Endometrial microvascular endothelial cells (primary cell): ENCODE measurements around the gene ARPC2. TPM values are rescaled to one million over a fixed set of nuclear protein-coding genes. Genes with fewer than 3 reads are reported as not detected.

Source experiments
- in situ Hi-C: cut with HindIII; loops from 2 replicates; pipeline ENCODE4 v1.10.0; 2017; ENCODE audit warnings: low sequenced_read_pairs, low pct_unique_long_range_greater_than_20kb; ENCODE audit errors: inconsistent ontology term
- total RNA-seq: library from RNA; depleted of rRNA; stranded (reverse); fragments of >200 nt; gene quantifications from one replicate; pipeline ENCODE4 v1.2.3, GENCODE V29; 2015; ENCODE audit errors: inconsistent ontology term

ARPC2 gene
- total RNA-seq, 1 donor from 2014 or later, result 558 TPM

- in situ Hi-C loops, result no loop called here
These were observed 7.9 kb upstream of the ARPC2 start for GRCh38 chr2:218209078-218209477.

DNA sequence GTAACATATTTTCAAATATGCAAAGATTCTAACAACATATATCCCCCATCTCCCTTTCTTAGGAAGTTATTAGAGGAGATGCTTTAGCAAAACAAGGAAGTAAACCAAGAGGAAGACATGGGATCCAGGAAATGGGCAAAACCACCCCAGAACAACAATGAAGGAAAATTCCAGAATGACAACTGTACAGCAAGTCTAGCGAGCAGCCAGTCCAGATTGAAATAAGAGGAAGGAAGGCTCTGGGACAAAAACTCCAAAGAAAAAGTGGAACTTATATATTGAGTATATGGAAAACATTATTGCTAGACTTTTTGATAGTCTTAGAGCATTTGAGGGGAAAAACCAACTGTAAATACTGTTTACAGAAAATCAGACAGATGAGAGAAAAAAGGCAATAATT is 2.9 kb upstream of the ARPC2 start:
- in situ Hi-C loops, result no loop called here

GRCh38 chr2:218216336-218216673 is 684 bp upstream of the ARPC2 start:
- in situ Hi-C loops, result no loop called here

- in situ Hi-C loops, result no loop called here
These were observed 625 bp downstream of the ARPC2 start for GRCh38 chr2:218217360-218218267.

GRCh38 chr2:218218268-218219185 is 1.5 kb downstream of the ARPC2 start:
- in situ Hi-C loops, result no loop called here

DNA sequence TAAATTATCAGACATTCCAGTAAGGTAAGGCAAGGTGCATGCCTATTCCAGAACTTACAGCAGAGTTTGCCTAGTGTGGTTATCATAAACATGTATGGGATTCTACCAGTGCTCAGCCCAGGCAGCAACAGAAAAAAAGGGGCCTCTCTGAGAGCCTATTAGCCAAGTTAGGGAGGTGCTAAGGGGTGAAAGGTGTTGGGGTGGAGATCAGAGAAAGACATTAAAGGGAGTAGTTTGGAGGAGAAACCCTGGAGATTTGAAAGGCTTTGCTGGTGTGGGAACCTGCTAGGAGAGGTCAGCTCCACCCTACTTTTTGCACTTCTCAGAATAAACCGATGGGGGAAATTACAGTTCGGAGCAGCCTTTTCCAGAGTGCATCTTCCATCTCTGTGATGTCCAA is 2.9 kb downstream of the ARPC2 start:
- in situ Hi-C loops, result no loop called here

- in situ Hi-C loops, result no loop called here
These were observed 4.0 kb downstream of the ARPC2 start for GRCh38 chr2:218221000-218221399.

DNA sequence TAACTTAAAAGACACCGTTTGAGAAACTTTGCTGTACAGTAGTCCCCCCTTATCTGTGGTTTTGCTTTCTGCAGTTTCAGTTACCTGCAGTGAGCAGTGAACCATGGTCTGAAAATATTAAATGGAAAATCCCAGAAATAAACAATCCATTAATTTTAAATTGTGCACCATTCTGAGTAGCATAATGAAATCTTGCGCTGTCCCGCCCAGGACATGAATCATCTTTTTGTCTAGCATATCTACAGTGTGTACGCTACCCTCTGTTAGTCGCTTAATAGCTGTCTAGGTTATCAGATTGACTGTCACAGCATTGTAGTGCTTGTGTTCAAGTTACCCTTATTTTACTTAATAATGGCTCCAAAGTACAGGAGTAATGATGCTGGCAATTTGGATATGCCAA is 6.1 kb downstream of the ARPC2 start:
- in situ Hi-C loops, result no loop called here

GRCh38 chr2:218224186-218224585 is 7.2 kb downstream of the ARPC2 start:
- in situ Hi-C loops, result no loop called here

DNA sequence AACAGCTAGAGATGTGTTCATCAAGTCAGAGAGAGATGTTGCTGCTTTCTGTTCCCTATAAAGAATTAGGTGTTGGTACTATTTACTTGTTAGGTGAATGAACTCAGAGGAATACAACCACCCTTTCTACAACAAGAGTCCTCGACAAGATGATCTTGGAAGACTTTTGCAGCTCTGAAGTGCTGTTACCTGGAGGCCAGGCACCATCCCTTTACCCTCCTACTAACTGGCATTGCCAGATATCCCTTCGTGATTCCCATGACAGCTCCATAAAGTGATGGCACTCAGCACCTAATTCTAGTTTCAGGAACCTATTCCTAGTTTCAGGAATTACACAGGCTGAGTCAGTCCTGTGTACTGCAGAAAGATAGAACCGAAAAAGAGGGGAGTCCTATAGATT is 9.9 kb downstream of the ARPC2 start:
- in situ Hi-C loops, result no loop called here

DNA sequence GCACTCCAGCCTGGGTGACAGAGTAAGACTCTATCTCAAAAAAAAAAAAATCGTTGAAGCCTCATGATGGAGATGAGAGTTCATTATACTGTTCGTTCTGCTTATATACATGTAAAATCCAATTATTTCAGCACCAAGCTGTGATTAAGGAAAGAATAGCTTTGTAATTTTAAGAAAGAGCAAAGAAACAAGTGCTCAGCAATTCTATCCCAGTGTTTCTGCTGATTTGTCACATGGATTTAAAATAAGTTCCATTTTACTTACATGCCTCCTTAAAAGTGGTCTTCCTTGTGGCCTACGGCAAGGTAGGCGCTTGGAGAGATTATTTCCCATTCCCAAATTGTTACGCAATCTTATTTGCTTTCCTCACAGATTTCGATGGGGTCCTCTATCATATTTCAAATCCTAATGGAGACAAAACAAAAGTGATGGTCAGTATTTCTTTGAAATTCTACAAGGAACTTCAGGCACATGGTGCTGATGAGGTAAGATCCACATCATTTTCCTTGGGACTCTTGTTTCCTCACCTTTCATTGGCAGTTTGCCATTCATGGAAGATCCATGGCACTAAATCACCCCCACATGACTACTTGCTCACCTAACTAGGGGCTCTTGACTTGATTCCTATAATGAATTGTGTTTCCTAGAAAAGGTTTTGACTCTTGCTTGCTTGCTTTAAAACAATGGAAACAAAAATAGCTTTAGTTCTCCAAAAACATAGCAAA is 11.5 kb downstream of the ARPC2 start:
- in situ Hi-C loops, result no loop called here

GRCh38 chr2:218229239-218229638 is 12.2 kb downstream of the ARPC2 start:
- in situ Hi-C loops, result no loop called here

GRCh38 chr2:218229851-218230250 is 12.9 kb downstream of the ARPC2 start:
- in situ Hi-C loops, result no loop called here

GRCh38 chr2:218230882-218231281 is 13.9 kb downstream of the ARPC2 start:
- in situ Hi-C loops, result no loop called here

DNA sequence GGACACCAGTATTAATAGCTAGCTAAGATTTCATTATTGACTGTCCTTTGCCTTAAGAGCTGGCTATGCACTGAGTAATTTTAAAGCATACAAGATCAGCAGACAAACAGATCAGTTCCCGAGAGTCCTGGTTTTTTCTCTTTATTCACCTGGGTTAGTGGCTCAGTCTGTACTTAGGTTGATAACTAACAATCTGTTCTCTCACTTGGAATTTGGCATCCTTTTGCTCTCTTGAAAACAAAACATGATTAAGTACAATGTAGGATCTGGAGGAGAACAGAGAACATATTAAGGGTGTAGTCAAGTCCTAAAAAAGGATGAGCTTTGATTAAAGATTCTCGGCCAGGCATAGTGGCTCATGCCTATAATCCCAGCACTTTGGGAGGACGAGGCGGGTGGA is 16.6 kb downstream of the ARPC2 start:
- in situ Hi-C loops, result no loop called here

DNA sequence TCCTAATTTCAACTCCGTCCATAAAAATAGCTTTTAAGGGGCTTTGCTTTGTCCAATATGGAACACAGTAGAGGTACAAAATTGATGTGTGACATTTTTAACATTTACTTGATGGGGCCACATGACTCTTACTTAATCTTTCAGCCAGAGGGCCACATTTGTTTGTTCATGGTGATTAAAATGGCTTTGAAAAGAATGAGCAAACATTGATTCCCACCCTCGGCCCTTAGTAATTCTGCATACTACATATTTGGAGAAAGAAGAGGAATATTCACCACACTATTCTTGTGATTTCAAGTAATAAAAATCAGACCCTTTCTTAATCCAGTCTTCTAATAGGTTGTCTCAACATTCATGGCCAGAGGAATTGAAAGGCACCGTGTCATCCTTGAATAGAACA is 17.5 kb downstream of the ARPC2 start:
- in situ Hi-C loops, result no loop called here

DNA sequence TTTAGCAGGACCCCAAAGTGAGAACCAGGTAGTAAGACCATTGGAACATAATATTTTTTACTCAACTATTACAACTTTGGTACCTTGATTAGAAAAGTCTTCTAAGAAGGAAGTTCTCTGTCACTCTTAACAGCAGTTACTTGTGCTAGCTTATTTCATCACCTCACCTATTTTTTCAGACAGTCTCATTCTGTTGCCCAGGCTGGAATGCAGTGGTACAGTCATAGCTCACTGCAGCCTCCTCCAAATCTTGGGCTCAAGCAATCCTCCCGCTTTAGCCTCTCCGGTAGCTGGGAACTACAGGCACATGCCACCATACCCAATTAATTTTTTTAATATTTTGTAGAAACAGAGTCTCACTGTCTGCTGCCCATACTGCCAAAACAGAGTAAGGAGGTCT is 18.0 kb downstream of the ARPC2 start:
- in situ Hi-C loops, result no loop called here

GRCh38 chr2:218236829-218237228 is 19.8 kb downstream of the ARPC2 start:
- in situ Hi-C loops, result no loop called here

GRCh38 chr2:218238887-218239286 is 21.9 kb downstream of the ARPC2 start:
- in situ Hi-C loops, result no loop called here
